Measurements from ENCODE around the gene SCN3A. TPM values are rescaled to one million over a fixed set of nuclear protein-coding genes. Genes with fewer than 3 reads are reported as not detected.

The SCN3A gene
- total RNA-seq, 1 donor from 2014 or later: 1.4 TPM

DNA sequence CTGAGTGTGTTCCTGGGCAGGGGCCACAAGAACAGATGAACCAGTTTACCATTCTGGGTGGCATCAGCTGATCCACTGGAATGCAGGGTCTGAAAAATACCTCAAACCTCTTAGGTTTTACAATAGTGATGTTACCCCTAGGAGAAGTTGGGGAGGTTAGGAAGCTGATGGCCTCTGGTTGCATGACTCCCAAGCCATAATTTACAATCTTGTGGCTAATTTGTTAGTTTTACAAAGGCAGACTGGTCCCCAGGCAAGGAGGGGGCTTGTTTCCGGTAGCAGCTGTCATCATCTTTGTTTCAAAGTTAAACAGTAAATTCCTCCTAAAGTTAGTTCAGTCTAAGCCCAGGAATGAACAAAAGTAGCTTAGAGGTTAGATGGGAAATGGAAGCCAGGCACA, 134.7 kb downstream of the SCN3A start:
- Histone ChIP-seq H3K4me1 (ENCODE audit: insufficient read depth, low read length) (peaks cover 3% of the 10 kb centered on the region), H3K36me3 (ENCODE audit: insufficient read depth, low read length) (no peaks in the 10 kb centered on the region), H4K20me1 (ENCODE audit: insufficient read depth, low read length) (no peaks in the 10 kb centered on the region), H3K27me3 (ENCODE audit: insufficient read depth, low read length) (no peaks in the 10 kb centered on the region), H3K9ac (ENCODE audit: low read length) (no peak overlapping the region), H3K9me3 (ENCODE audit: insufficient read depth, low read depth, low read length) (no peaks in the 10 kb centered on the region), H3K4me2 (ENCODE audit: low read length) (no peak overlapping the region), H3K79me2 (ENCODE audit: insufficient read depth, low read length) (no peaks in the 10 kb centered on the region), H3K4me3 (ENCODE audit: insufficient read depth, low read depth, low read length) (no peak overlapping the region), H2AFZ (ENCODE audit: low read depth, low read length) (no peak overlapping the region), H3K27ac (ENCODE audit: low read depth, low read length) (no peak overlapping the region)
- H3K36me3 Mint-ChIP-seq (ENCODE audit: low read depth, unreplicated experiment): no peaks in the 10 kb centered on the region
- DNase-seq (ENCODE audit: low read depth): peak; percentile 15
- no peak for FAIRE-seq
- H3K27ac Mint-ChIP-seq (ENCODE audit: unreplicated experiment): peak overlapping the region; percentile 53
- no peak for TF ChIP-seq EZH2 (IDR thresholded peaks at IDR 0.05; ENCODE audit: insufficient read depth, low read length)
- TF ChIP-seq, protein P1, sequence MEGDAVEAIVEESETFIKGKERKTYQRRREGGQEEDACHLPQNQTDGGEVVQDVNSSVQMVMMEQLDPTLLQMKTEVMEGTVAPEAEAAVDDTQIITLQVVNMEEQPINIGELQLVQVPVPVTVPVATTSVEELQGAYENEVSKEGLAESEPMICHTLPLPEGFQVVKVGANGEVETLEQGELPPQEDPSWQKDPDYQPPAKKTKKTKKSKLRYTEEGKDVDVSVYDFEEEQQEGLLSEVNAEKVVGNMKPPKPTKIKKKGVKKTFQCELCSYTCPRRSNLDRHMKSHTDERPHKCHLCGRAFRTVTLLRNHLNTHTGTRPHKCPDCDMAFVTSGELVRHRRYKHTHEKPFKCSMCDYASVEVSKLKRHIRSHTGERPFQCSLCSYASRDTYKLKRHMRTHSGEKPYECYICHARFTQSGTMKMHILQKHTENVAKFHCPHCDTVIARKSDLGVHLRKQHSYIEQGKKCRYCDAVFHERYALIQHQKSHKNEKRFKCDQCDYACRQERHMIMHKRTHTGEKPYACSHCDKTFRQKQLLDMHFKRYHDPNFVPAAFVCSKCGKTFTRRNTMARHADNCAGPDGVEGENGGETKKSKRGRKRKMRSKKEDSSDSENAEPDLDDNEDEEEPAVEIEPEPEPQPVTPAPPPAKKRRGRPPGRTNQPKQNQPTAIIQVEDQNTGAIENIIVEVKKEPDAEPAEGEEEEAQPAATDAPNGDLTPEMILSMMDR (IDR thresholded peaks at IDR 0.05; ENCODE audit: insufficient read depth, low read depth, low read length): no peak
- H3K27me3 Mint-ChIP-seq (ENCODE audit: low read depth, unreplicated experiment): no peaks in the 10 kb centered on the region
- no peaks in the 10 kb centered on the region for H3K9me3 Mint-ChIP-seq (ENCODE audit: unreplicated experiment)
- no peak overlapping the region for H3K4me3 Mint-ChIP-seq (ENCODE audit: unreplicated experiment)
- peaks cover 13% of the 10 kb centered on the region for H3K4me1 Mint-ChIP-seq (ENCODE audit: low read depth, unreplicated experiment)

DNA sequence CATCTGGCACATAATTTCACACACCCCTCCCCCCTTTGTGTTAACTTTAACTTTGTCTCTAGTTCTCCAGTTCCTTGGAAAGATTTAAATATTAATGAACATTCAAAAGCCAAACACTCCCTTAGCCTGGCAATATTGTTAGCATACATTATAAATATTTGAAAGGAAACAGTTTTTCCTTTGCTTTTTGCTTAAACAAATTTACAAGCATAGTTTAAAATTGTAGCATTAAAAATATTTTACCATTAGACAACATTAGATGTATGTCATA, 135.4 kb downstream of the SCN3A start:
- DNase-seq (ENCODE audit: low read depth) (no peak), FAIRE-seq (no peak)
- H4K20me1 ChIP-seq (ENCODE audit: insufficient read depth, low read length): no peaks in the 10 kb centered on the region
- peak overlapping the region; percentile 53 for H3K4me3 ChIP-seq (ENCODE audit: insufficient read depth, low read depth, low read length)
- Mint-ChIP-seq H3K9me3 (ENCODE audit: unreplicated experiment) (no peaks in the 10 kb centered on the region), H3K4me1 (ENCODE audit: low read depth, unreplicated experiment) (peaks cover 13% of the 10 kb centered on the region), H3K27me3 (ENCODE audit: low read depth, unreplicated experiment) (no peaks in the 10 kb centered on the region), H3K4me3 (ENCODE audit: unreplicated experiment) (peak overlapping the region; percentile 88), H3K36me3 (ENCODE audit: low read depth, unreplicated experiment) (no peaks in the 10 kb centered on the region), H3K27ac (ENCODE audit: unreplicated experiment) (peak overlapping the region; percentile 96)
- peak overlapping the region; percentile 78 for H2AFZ ChIP-seq (ENCODE audit: low read depth, low read length)
- H3K79me2 ChIP-seq (ENCODE audit: insufficient read depth, low read length): no peaks in the 10 kb centered on the region
- no peaks in the 10 kb centered on the region for H3K27me3 ChIP-seq (ENCODE audit: insufficient read depth, low read length)
- no peak overlapping the region for H3K27ac ChIP-seq (ENCODE audit: low read depth, low read length)
- TF ChIP-seq, protein P1 (IDR thresholded peaks at IDR 0.05; ENCODE audit: insufficient read depth, low read depth, low read length): no peak
- no peak for TF ChIP-seq EZH2 (IDR thresholded peaks at IDR 0.05; ENCODE audit: insufficient read depth, low read length)
- H3K9ac ChIP-seq (ENCODE audit: low read length): peak overlapping the region; percentile 21
- H3K36me3 ChIP-seq (ENCODE audit: insufficient read depth, low read length): no peaks in the 10 kb centered on the region
- peak overlapping the region; percentile 82 for H3K4me2 ChIP-seq (ENCODE audit: low read length)
- H3K4me1 ChIP-seq (ENCODE audit: insufficient read depth, low read length): peaks cover 3% of the 10 kb centered on the region
- no peaks in the 10 kb centered on the region for H3K9me3 ChIP-seq (ENCODE audit: insufficient read depth, low read depth, low read length)

DNA sequence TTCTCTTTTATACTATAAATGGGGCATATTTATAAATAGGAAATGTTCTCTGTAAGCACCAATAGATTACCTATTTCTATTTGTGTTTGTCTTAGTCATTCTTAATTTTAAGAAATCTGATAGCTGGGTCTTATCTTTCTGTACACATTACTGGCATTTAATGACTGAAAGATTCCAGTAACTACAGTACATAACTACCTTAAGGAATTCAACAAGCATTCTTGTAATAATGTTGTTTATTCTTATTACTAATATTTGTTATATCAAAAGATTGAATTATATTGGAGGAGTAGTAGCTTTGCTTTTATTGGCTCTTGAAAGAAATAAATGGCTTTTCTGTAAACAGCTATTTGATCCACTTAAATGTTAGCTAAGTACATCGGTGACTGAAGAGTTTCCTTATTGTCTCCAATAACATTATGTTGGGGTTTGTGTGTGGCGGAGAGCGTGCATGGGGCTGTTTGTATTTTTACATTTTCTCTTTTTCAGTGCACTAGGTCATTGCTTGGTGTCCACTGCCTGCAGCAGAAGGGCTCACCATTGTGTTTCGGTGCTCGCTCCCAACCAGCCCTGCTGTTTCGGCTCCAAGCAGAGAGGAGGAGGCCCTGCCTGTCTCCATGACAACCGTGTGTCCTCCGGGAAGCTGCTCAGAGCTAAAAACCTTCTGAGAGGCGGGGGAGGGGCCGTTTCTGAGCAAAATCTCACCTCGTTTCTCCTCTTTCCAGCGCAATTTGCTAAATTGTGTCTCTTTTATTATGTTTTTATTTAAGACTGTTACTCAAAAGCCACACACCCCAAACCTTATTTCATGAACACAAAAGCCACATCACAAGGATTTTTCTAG, 136.0 kb downstream of the SCN3A start:
- peaks cover 3% of the 10 kb centered on the region for H3K4me1 ChIP-seq (ENCODE audit: insufficient read depth, low read length)
- peak overlapping the region; percentile 21 for H3K9ac ChIP-seq (ENCODE audit: low read length)
- DNase-seq (ENCODE audit: low read depth) (peak; percentile 60), FAIRE-seq (no peak)
- H3K27ac Mint-ChIP-seq (ENCODE audit: unreplicated experiment): peak overlapping the region; percentile 96
- no peaks in the 10 kb centered on the region for H3K36me3 Mint-ChIP-seq (ENCODE audit: low read depth, unreplicated experiment)
- peak overlapping the region; percentile 88 for H3K4me3 Mint-ChIP-seq (ENCODE audit: unreplicated experiment)
- no peaks in the 10 kb centered on the region for H3K79me2 ChIP-seq (ENCODE audit: insufficient read depth, low read length)
- H2AFZ ChIP-seq (ENCODE audit: low read depth, low read length): peak overlapping the region; percentile 78
- H3K9me3 Mint-ChIP-seq (ENCODE audit: unreplicated experiment): no peaks in the 10 kb centered on the region
- peak overlapping the region; percentile 53 for H3K4me3 ChIP-seq (ENCODE audit: insufficient read depth, low read depth, low read length)
- TF ChIP-seq, protein P1 (IDR thresholded peaks at IDR 0.05; ENCODE audit: insufficient read depth, low read depth, low read length): no peak
- TF ChIP-seq EZH2 (IDR thresholded peaks at IDR 0.05; ENCODE audit: insufficient read depth, low read length): no peak
- H3K4me2 ChIP-seq (ENCODE audit: low read length): peak overlapping the region; percentile 82
- H3K27me3 Mint-ChIP-seq (ENCODE audit: low read depth, unreplicated experiment): no peaks in the 10 kb centered on the region
- no peaks in the 10 kb centered on the region for H3K27me3 ChIP-seq (ENCODE audit: insufficient read depth, low read length)
- H3K9me3 ChIP-seq (ENCODE audit: insufficient read depth, low read depth, low read length): no peaks in the 10 kb centered on the region
- no peak overlapping the region for H3K27ac ChIP-seq (ENCODE audit: low read depth, low read length)
- H4K20me1 ChIP-seq (ENCODE audit: insufficient read depth, low read length): no peaks in the 10 kb centered on the region
- peaks cover 13% of the 10 kb centered on the region for H3K4me1 Mint-ChIP-seq (ENCODE audit: low read depth, unreplicated experiment)
- no peaks in the 10 kb centered on the region for H3K36me3 ChIP-seq (ENCODE audit: insufficient read depth, low read length)
